Erythroblast (primary cell): Measurements from ENCODE around the gene DGKB.

Experiments
- GATA1 ChIP-seq: IDR thresholded peaks from 2 replicates; pipeline ENCODE4 v1.6.1; 2011; ENCODE audit warnings: low read depth, mild to moderate bottlenecking, control low read depth, low read length, moderate library complexity
- POLR2A ChIP-seq: IDR thresholded peaks from 2 replicates; pipeline ENCODE4 v1.6.1; 2011; ENCODE audit warnings: mild to moderate bottlenecking, low read length

- TF ChIP-seq POLR2A (no peak), GATA1 (no peak)
Measured at GRCh38 chr7:14235056-14235455, 667.5 kb downstream of the DGKB start.
